Inflammatory macrophage treated with lipopolysaccharide for 4 hours (primary cell): ENCODE data around the gene CHRM1.
"Not testable (repeated sequence)": the region's sequence is repeated elsewhere in the genome, so short reads cannot be mapped to it uniquely, and the experiment has no call there.

ENCODE experiments used
- DNase-seq: peaks from one replicate; pipeline ENCODE4 v3.0.0-alpha.2; 2020

Gene CHRM1

GRCh38 chr11:62921201-62921572, at the start of gene CHRM1:
TSS of gene CHRM1 (minus strand) at chr11:62921363. CDS start at chr11:62911100, 10,263 bp downstream.
- no peak for DNase-seq

GRCh38 chr11:62965574-62965973, 44.4 kb upstream of the CHRM1 start:
- no peak for DNase-seq

GRCh38 chr11:62962391-62962790, 41.2 kb upstream of the CHRM1 start:
- DNase-seq, result no peak

GRCh38 chr11:62961017-62961570, 39.9 kb upstream of the CHRM1 start:
- no peak for DNase-seq

GRCh38 chr11:62959422-62959980, 38.3 kb upstream of the CHRM1 start:
- DNase-seq, result no peak

GRCh38 chr11:62958547-62959421, 37.6 kb upstream of the CHRM1 start:
- DNase-seq, result peak; percentile 23

GRCh38 chr11:62957147-62957546, 36.0 kb upstream of the CHRM1 start:
- no peak for DNase-seq

- no peak for DNase-seq
Observed at GRCh38 chr11:62954478-62954877, 33.3 kb upstream of the CHRM1 start.

- no peak for DNase-seq
Observed at GRCh38 chr11:62953811-62954210, 32.6 kb upstream of the CHRM1 start.

- no peak for DNase-seq
Observed at GRCh38 chr11:62948765-62949320, 27.7 kb upstream of the CHRM1 start.

- not testable (repeated sequence) for DNase-seq
Observed at GRCh38 chr11:62945538-62945937, 24.4 kb upstream of the CHRM1 start.

GRCh38 chr11:62937528-62937927, 16.4 kb upstream of the CHRM1 start:
- not testable (repeated sequence) for DNase-seq

GRCh38 chr11:62934496-62934785, 13.3 kb upstream of the CHRM1 start:
- DNase-seq, result no peak

- DNase-seq, result no peak
Observed at GRCh38 chr11:62933750-62934495, 12.8 kb upstream of the CHRM1 start.

- no peak for DNase-seq
Observed at GRCh38 chr11:62933285-62933684, 12.1 kb upstream of the CHRM1 start.

GRCh38 chr11:62931499-62932278, 10.5 kb upstream of the CHRM1 start:
- no peak for DNase-seq

GRCh38 chr11:62930666-62931065, 9.5 kb upstream of the CHRM1 start:
- DNase-seq, result no peak

GRCh38 chr11:62930157-62930556, 9.0 kb upstream of the CHRM1 start:
- no peak for DNase-seq

- no peak for DNase-seq
Observed at GRCh38 chr11:62928011-62928410, 6.8 kb upstream of the CHRM1 start.

GRCh38 chr11:62926680-62927455, 5.7 kb upstream of the CHRM1 start:
- DNase-seq, result no peak
